Activated naive CD4-positive, alpha-beta T cell treated with anti-CD3 and anti-CD28 coated beads, Interleukin-2, amount 50 U/mL, for 16 hours (primary cell): ENCODE measurements around the gene IER5L.
"Not testable (repeated sequence)": the region's sequence is repeated elsewhere in the genome, so short reads cannot be mapped to it uniquely, and the experiment has no call there.

ENCODE experiments used
- DNase-seq: peaks from one replicate; pipeline ENCODE4 v3.0.0-alpha.2; 2020

Gene IER5L

DNA sequence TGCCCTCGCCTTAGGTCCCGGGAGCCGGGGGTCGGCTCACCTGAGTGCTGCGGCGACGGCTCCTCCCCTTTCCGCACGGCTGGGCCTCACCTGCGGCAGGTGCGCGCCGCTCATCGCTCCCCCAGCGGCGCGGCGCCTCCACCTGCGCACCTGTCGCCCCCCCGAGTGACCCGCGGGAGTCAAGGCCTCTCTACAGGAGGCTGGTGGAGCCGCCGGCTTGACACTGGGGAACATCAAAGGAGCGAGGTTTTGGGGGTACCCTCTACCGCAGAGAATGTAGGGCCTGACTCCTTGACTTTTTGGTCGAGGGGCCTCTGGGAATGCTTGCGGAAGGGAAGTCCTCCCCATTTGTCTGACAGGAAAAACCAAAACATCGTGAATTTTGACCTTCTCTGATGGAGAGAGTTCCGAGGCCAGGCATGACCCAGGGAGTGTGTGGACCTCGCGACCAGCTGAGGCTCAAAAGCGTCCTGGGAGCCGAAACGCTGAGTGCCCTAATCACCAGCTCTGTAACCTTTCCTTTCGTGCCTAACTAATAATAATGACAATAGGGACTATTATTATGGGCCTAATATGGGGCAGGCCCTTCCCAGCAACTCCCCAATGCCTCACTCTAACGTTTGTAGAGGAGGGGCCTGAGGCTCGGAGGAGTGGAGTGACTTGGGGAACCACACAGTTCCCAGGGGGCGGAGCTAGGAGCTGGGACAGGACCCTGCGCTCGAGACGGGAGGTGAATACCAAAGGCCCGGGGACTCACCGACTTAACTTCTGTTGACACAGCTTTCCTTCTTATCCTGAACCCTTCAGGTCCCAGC lies 714 bp upstream of the IER5L start:
- no peak for DNase-seq

DNA sequence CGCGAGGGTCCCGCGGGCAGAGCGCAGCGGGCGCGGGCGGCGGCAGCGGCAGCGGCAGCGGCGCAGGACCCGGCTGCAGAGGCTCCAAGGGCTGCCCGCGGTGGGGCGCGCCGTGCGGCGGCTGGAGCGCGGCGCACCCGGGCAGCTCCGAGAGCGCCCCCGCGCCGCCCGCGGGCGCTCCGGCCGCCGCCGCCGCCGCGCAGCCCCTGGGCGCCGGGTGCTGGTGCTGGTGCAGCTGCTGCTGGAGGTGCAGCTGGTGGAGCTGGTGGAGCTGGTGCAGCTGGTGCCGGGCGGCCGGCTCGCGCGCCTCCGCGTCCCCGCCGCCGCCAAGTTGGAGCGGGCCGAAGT lies 644 bp downstream of the IER5L start:
- no peak for DNase-seq

DNA sequence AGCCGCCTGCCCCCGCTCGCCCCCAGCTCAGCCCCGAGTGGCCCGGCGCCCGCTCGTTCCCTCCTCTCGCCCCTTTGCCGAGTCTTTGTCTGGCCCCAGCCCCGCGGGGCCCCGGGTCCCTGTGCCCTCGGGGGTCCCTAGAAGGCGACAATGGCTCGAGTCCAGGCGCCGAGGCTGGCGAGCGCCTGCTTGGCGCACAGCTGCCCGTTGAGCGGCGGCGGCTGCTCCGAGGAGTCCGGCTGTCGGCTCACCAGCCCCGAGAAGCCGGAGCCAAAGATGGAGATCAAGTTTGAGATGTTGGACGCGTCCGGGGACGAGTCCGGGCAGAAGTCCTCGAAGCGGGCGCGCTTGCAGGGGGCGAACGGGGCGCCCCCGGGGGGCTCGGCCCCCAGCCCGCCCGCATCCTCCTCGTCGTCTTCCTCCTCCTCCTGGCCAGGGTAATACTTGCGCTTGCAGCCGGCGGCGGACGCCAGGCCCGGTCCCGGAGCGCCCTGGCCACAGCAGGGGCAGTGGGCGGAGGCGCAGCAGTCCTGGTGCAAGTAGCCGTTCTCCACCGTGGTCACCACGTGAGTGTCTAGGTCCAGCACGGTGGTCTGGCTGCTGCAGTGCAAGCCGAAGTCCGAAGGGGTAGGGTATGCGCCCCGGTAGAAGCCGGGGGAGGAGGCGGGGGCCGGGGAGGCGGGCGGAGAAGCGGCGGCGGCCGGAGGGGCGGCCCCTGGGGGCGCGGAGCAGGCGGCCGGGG lies 1.2 kb downstream of the IER5L start:
- DNase-seq = no peak

DNA sequence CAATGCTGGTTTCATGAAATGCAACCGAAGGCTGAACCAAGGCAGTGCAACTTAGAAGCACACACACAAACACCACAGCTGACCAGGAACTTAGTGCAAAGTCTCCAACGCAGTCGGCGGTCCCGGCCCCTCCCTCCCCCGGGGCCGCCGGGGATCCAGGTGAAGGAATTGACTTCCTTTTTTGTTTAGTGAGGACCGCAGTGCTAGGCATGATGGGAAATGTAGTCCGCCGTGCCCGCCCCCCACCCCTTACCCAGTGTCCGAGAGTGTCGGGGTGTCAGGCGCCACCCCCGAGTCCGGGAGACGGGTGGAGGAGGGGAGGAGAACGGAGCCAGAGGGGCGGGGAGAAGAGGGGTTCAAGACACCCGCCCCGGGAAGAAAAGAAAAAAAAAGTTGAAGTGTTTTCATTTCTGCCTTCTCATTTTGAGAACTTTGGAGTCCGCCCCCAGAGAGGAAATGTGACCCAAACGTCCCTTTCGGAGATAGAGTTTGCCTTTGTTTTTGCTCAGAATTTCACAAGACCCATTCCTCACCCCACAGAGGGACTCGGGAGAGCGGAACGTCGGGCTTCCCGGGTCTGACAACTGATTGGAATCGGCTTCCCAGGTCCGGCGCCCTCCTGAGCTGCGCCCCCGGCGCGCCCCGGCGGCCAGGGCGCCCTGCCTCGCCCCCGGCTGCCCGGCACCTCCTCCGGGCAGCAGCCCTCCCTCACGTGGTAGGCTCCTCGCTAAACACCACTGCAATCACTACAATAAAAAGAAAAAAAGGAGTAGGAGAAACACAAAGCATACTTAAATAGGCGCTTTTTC lies 2.0 kb downstream of the IER5L start:
- DNase-seq = peak; percentile 38

DNA sequence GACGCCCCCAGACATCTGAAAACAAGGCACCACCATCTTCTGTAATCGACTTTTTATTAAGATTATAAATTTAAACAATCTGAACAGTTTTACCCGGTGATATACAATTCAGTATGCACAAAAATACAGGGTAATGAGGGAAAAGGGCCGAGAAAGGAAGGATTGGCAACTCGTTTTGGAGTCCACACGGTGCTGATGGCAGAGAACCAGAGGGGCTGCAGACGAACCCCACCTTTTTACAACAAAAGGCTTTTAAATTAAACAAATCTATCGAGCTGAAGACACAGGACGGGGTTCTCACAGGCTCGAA lies 2.6 kb downstream of the IER5L start:
- no peak for DNase-seq

DNA sequence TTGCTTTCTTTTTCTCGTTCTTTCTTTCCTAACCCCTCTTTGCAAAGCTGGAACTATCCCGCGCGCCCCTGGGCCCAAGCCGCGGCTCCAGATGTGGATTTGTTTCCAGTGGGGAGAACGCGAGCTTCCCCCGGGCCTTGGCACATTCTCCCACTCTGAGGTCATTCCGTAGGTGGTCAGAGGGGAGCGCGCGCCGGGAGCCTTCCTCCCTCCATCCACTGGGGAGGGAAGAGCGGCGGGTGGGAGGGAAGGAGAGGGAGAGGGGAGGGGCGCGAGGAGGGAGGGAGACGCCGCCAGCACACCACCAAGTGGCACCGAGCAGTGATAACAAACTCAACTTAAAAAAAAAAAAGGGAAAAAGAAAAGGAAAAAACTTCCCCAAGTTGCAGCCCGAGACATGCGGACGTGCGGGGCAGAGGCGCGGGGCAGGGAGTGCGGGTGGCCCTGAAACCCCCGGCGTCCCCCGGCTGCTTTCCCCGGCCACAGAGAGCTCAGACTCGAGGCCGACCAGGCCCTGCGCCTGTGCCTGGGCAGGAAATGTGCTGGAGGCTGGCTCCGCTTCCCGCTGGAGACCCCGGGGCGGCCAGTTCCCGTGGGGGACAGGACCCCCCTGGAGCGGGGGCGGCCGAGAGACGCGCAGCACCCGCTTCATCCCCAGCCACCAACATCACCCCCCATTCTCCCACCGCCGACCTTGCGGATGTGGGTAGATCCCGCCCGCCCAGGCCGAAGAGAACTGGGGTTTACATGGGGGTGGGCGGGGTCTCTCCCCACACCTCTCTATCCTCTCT lies 3.1 kb downstream of the IER5L start:
- DNase-seq = no peak

DNA sequence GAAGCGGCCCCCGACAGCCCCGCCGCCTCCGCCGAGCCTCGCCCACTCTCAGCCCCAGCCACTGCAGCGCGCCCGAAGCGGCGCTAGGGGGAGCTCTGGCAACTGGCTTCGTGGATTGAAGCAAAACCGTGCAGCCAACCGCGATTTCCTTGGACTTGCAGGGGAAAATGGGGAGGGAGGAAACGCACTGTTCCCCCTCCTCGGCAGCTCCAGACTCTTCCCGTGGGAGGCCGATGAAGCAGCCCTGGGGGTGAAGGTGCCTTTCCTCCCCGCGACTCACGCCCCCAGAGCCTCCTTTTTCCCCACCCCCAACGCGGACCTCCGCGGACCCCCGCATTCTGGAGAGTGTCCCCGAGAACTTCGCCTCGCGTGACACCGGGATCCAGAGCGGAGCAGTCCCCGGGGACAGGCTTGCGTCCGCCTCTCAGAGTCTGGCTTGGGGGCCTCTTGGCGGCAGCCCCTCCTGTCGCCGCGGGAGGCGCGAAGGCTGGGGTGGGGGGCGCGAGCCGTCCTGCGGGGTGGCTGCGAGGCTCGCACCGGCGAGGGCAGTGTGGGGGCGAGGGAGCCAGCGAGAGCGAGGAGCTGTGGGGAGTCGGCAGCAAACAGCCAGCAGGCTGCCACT lies 3.8 kb downstream of the IER5L start:
- DNase-seq = peak; percentile 81

DNA sequence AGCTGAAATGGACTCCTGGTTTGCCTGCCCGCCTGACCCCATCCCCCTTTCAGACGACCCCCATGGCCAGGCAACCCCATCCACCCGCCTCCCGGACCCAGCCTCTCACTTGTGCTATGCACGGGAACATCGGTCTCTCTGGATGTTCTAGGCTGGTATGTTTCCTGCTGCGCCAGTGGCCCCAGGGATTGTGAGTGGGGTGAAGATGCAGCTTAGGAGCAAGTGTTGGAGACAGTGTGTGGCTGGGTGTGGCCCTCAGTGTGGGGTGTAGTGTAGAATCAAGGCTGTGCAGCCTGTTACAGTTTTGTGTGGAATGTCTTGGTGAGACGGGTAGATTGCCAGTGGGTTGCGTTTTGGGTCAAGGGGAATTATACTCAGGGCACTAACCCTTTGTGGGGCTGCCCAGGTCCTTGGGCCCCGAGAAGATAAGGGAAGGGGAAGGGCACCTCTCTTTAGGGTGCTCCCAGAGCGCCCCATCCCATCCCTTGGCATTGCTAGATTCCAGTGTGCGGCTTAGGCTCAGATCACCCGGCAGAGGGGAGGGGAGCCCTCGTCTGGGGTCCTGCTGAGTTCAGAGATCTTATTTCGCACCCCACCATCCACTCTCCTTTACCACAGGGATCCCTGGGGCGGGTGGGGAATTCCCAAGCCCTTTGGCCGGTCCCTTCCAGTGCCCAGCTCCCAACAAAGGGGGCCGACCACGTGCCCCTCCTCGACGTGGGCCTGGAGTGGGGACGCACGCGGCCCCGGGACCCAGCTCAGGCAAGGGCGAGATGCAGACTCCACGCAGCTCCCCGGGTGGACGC lies 4.6 kb downstream of the IER5L start:
- no peak for DNase-seq

DNA sequence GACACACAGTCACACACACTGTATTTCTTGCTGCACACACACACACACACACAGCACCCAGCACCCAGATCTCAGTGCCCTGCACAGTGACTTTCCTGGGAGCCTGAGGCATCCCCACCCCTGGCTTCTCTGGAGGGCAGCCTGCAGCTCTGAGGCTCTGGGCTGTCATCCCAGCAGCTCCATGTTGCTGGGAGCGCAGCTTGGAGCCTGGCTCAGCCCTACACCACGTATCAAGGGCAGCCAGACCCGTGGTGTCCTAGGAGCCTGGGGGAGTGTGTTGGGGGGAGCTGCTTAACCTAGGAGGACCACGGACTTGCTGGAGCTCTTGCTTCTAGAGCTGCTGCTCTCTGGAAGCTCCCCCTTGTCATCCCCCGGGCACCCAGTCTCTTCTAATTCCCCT lies 5.2 kb downstream of the IER5L start:
- no peak for DNase-seq

DNA sequence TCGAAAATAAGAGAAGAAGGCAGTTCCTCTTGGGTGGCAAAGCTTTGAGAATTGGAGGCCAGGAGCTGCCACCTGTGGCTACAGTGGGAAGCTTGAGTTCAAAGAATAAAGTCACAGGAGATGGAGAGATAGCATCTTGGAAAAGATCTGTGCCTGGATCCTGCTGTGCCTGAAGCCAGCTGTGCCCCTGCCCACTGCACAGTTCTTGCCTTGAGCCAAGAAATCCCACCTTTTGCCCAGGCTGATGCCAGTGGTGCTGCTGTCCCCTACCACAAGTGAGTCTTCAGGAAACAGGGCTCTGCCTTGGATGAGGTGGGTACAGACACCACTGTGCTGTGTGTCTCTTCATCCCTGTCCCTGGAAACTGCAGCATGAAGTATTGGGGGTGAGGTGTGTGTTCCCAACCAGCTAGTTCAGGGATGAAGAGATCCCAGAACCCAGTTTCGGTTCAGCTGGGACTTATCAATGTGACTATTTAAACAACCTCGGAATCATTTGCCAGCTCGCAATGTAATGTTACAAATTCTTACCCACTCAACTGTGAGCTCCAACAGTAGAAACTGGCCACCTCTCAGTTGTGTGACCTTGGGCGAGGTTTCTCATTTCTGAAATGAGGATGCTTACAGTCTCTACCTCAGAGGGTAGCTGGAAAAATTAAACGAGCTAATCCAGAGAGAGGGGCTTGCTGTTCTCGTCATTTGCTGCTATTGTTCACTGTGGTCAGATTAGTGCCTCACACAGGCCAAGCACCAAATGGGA lies 5.9 kb downstream of the IER5L start:
- no peak for DNase-seq

DNA sequence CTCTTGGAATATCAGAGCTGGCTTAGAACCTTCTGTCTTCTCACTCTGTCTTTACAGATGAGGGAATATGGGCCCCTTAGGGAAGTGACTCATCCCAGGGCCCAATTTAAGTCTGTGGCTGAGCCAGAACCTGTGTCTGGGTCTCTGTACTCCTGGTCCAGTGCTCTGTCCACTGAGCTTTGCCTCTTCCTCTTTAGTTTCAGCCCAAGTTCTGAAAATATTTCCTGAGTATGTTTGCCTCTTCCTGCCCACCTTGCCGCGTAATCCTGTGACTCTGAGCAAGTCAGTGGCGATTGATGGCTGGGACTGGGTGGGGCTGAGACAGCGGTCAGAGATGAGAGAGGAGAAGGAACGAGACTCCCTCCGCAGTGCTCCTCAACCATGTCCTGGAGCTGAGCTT lies 7.8 kb downstream of the IER5L start:
- DNase-seq = no peak

DNA sequence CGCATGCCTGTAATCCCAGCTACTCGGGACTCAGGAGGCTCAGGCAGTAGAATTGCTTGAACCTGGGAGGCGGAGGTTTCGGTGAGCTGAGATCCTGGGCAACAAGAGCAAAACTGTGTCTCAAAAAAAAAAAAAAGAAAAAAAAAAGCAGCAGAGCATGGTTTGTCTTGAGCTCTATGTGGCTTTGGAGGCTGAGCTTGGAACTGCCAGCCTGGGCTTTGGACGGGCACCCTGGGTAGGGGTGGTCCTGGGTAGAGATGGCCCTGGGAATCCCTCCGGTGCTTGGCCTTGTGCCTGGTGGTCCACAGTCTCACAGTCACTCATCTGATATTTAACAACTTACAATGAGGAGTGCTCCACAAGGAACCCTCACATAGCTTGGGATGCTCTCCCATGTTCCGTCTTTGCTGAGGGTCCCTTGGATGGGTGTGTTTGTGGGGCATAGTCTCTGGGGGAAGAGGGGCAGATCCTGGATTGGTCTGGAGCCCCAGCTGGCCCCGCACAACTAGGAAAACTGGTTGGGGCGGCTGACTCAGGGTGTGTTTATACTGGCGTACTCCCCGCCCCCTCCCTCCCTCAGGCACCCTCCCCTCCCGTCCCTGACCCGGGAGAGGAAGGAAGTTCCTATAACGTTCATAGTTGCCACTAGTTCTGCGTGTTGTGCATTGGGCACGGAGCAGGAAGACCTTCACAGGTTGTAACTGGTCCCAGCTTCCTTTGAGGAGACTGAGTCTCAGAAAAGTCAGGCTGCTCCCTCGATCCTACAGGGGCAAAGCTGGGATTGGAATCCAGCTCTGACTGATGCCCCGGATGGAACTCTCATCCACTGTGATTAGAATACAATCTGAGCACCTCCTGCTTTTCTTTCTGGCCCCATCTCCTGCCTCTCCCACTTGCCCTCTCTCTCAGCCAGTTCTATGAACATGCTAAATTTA lies 11.2 kb downstream of the IER5L start:
- no peak for DNase-seq

DNA sequence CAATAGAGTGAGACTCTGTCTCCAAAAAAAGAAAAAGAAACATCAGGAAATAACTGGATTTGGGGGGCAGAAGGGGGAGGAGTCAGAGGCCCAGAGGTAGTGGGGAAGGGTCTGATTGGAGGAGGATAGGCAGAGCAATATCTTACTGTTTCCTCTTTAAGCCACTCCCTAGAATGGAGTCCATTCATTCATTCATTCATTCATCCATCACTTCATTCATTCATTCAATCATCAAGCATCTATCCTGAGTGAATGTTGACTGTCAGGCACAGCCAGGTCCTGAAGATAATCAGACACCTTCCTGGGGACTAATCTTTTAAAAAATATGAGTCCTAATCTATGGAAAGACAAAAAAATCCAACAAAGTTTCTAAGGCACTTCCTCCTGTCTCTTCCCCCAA lies 12.9 kb downstream of the IER5L start:
- DNase-seq = no peak

DNA sequence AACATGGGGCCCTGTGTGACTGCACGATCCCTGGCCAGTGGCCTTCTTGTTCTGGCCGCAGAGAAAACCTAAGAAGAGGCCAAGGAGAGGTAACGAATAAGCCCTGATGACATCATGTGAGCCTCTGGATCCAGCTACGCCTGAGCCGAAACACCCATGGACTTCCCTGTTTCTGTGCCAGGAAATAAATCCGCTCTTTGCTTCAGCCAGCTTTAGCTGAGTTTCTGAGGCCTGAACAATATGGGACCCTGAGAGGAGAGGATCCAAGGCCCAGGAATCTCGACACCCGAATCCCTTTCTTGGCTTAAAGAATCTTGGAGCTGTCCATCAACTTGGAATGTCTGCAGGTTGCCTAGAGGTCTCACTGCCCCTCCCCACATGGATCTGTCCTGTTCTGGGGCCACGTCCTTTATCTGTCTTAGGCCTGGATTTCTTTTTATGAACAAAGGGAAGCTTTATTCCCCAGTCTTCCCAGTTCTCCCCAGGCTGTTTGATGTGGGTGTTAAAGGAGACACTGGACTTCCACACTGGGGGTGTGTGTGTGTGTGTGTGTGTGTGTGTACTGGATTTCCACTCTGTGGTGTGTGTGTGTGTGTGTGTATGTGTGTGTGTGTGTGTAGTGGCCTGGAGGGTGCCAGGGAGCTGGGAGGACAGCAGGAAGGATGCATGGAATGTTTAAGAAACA lies 13.7 kb downstream of the IER5L start:
- DNase-seq = no peak

DNA sequence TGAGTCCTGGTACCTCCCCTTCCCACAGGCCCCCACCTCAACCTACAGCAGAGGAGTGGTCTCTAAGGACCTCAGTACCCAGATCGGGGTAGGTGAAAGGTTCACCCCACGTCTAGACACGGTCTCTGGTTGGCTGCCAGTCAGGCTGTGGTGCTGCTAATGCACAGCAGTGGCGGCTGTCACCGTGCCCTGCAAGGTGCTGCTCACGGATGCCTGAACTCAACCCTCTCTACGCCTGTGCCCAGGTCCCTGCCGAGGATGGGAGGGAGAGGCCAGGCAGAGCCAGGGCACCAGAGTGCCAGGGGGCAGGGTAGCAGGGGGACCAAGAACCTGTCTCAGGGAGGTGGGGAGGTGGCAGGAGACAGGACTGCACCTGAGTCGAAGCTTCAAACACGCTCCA lies 14.3 kb downstream of the IER5L start:
- no peak for DNase-seq

DNA sequence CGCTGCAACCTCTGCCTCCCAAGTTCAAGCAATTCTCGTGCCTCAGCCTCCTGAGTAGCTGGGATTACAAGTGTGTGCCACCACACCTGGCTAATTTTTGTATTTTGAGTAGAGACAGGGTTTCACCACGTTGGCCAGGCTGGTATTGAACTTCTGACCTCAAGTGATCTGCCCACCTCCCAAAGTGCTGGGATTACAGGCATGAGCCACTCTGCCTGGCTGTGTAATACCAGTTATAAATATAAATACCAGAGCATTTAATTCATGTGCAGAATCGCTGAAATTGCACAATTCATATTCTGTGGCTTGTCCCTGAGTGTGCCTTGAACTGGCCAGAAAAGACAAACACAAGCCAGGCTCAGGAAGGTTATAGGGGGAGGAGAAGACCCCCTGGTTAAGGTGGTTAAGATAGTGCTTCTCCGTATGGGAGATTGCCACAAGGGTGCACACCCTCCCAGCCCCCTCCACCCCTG lies 14.8 kb downstream of the IER5L start:
- not testable (repeated sequence) for DNase-seq

DNA sequence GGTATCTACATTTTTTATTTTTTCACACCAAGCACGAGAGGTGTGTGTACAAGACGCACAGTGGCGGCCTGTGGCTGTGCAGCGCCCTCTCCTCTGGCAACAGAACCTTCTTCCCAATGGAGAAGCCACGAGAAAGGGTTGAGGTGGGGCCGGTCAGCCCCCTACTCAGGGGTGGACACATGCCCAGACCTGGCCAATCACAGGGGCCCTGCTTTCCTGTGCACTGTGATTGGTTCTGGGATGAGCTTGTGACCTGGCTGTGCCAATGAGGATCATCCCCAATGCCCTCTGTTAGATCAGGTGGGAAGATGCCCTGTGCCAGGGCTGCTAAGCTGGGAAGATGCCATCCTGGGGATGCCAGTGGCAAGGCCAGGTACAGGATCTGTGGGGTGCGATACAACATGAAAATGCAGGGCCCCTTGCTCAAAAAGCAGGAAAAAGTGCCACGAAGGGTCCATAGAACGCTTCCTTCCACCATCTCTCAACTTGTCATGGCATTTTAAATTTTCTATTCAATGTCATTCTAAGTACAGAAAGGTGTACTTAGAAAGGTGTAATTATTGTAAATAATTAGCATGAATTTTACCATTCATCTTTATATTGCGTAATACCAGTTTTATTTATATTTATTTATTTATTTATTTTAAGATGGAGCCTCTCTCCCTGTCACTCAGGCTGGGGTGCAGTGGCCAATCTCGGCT lies 15.4 kb downstream of the IER5L start:
- DNase-seq = no peak

DNA sequence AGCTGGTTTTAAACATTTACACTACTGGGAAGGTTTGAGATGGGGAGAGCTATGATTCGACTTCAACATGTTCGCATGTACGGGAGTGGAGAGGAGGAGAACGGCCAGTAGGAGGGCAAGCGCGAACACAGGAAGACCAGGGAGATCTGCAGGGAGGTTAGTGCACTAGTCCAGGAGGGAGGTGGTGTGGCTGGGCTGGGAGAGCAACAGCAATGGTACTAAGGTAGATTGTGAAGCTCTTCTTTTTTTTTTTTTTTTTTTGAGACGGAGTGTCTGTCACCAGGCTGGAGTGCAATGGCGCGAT lies 16.6 kb downstream of the IER5L start:
- no peak for DNase-seq
